ENCODE results near the gene SIL1.

The SIL1 gene

DNA sequence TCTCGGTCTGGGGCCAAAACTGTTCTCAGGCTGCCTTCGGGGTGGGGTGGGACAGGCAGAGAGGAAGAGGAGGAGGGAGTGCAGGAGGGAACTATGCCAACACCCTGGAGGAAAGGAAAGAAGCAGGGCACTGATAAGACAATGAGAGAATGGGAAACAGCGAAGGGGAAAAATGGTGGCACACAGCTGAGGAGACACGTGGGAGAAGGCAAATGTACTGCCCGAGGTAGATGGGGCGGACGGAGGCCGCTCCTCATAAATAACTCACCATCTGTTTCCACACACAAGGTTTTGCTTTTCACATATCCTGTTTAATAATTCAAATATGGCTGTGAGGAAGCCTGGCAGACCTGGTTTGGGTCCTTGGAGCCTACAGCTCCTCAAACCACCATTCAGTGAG is 174.9 kb downstream of the SIL1 start:
- no peak overlapping the region for H3K4me3 ChIP-seq
- TF ChIP-seq, protein P1, sequence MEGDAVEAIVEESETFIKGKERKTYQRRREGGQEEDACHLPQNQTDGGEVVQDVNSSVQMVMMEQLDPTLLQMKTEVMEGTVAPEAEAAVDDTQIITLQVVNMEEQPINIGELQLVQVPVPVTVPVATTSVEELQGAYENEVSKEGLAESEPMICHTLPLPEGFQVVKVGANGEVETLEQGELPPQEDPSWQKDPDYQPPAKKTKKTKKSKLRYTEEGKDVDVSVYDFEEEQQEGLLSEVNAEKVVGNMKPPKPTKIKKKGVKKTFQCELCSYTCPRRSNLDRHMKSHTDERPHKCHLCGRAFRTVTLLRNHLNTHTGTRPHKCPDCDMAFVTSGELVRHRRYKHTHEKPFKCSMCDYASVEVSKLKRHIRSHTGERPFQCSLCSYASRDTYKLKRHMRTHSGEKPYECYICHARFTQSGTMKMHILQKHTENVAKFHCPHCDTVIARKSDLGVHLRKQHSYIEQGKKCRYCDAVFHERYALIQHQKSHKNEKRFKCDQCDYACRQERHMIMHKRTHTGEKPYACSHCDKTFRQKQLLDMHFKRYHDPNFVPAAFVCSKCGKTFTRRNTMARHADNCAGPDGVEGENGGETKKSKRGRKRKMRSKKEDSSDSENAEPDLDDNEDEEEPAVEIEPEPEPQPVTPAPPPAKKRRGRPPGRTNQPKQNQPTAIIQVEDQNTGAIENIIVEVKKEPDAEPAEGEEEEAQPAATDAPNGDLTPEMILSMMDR (IDR thresholded peaks at IDR 0.05), result no peak
- no peak for DNase-seq (ENCODE audit: low spot score)
- peak overlapping the region in 1 of 2 donors; percentile 26 for H3K27ac ChIP-seq

DNA sequence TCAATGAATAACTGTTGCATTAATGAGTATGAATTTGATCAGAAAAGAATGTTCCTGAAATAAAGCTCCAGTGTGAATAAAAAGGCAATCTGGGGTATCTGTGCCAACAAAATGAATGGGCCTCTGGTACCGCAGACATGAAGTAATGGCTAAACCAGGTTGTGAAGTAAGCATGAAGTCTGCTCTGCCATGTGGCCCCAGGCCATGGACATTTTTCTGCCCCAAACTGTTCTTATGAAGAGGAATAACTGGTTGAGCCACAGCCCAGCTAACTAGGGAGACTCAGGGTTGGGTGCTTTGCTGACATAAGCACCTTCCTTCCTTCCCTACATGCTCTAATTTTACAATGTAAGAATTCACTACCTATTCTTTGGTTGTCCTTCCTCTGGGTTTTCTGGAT is 175.6 kb downstream of the SIL1 start:
- TF ChIP-seq, protein P1 (IDR thresholded peaks at IDR 0.05), result no peak
- H3K27ac ChIP-seq, result peak overlapping the region in 1 of 2 donors; percentile 43
- H3K4me3 ChIP-seq, result no peak overlapping the region
- DNase-seq (ENCODE audit: low spot score), result no peak

DNA sequence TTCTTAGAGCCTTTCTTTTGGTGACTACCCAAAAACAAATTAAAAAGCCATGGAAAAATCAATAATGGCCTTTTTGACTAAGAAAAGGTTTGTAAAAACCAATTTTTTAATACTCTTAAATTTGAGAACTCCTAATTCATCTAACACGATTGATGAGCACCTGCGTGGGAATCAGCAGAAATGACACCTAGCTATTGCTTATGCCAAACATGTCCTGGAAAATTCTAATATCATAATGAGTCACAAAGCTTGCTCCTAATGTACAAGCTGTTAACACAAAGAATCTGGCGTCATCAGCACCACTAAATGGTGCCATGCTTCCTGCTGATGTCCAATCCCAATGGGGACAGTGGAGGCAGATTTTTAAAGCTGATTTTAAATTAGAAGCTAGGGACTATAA is 176.8 kb downstream of the SIL1 start:
- DNase-seq (ENCODE audit: low spot score), result no peak
- Histone ChIP-seq H3K4me3 (no peak overlapping the region), H3K27ac (no peak overlapping the region)
- TF ChIP-seq, protein P1 (IDR thresholded peaks at IDR 0.05), result no peak

DNA sequence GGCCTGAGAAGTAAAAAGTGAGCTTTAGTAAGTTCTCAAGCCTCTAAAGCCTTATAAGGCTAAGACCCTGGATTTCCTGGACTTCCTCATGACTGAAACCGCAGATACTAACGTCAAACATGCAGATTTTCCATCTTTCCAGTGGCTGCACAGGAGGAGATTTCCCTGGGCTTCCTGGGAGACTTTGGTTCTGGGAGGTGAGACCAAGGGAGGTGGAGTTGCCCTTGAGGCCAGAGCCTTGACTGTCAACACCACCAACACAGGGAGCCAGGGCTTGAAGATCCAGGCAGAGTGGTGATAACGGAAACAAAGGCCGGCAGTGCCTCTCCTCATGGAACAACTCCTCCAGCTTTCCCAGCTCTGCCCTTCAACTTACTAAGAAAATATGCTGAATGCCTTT is 178.3 kb downstream of the SIL1 start:
- DNase-seq (ENCODE audit: low spot score), result no peak
- H3K27ac ChIP-seq, result peak overlapping the region; percentile 10 to 34
- H3K4me3 ChIP-seq, result no peak overlapping the region
- TF ChIP-seq, protein P1 (IDR thresholded peaks at IDR 0.05), result no peak

DNA sequence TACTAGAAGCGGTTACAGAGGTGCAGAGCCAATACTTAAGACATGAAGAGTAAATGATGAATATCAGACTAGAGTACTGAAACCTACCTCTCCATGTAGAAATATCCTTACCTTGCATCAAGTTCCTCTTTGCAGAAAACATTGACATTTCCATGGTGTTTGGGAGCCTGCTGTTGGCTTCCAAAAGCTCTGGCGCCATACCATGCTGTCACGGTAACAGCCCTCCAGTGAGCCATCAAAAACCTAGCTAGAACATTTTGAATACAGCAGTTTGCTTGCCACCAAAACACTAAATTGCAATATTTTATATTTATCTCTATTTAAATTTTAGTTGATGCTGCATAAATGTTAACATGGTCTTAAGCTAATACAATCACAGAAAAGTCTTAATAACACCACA is 179.0 kb downstream of the SIL1 start:
- TF ChIP-seq, protein P1 (IDR thresholded peaks at IDR 0.05), result no peak
- no peak for DNase-seq (ENCODE audit: low spot score)
- Histone ChIP-seq H3K27ac (peak overlapping the region in 1 of 2 donors; percentile 10), H3K4me3 (no peak overlapping the region)

DNA sequence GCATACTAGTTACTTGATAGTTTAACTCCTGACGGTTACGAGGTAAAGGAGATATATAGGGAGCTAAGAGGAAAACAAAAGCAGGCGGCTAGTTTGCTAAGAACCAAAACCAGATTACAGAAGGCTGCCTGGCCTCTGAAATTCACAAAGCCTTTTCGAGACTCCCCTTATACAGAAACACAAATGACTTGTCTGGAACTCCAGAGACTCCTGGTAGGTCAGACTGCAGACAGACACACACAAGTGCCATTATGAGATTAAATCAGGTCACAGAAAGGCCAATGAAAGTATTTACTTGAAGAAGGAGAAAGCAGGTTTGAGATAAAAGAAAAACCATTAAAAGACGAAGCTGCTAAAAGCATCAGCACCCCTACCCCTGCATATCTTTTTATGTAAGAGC is 180.5 kb downstream of the SIL1 start:
- Histone ChIP-seq H3K4me3 (no peak overlapping the region), H3K27ac (no peak overlapping the region)
- TF ChIP-seq, protein P1 (IDR thresholded peaks at IDR 0.05), result no peak
- no peak for DNase-seq (ENCODE audit: low spot score)

DNA sequence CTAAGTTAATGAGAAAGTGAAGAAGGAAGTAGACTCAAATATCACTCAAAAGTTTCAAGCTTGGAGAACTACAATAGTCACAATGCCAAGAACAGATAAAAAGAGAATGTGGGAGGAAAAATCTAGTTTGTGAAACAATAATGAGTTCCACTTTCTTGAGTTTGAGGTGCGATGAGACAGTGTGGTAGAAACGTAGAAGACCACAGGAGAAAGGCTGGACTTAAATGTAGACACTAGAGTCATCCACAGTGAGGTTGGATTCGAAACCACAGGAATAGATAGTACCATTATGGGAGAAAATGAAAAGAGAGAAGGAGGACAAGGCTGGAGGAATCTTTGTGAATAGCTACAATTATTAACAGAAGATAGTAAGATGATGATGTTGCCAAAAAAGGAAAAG is 182.0 kb downstream of the SIL1 start:
- no peak for DNase-seq (ENCODE audit: low spot score)
- TF ChIP-seq, protein P1 (IDR thresholded peaks at IDR 0.05), result no peak
- H3K4me3 ChIP-seq, result no peak overlapping the region
- no peak overlapping the region for H3K27ac ChIP-seq
